GM21390 (cell line): ENCODE data around the gene FICD.

ENCODE experiments used
- ATAC-seq: cut with Tn5 transposase; IDR thresholded peaks from one replicate; pipeline ENCODE4 v1.9.1; 2021; ENCODE audit not compliant: unreplicated experiment

Gene FICD

DNA sequence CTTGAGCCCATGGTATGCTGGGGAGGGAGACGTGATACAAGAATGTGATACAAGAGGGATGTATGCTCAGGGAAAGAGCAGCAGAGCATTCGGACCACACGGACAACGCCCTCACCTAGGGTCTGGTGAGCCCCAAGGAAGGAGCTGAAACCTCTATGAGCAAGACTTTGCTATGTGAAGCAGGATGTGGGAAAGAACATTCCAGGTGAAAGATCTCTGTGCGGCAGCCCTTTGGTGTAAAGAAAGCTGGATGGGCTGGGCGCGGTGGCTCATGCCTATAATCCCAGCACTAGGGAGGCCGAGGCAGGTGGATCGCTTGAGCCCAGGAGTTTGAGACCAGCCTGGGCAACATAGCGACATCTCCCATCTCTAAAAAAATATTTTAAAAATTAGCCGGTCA is 16.9 kb upstream of the FICD start:
- ATAC-seq, result no peak

DNA sequence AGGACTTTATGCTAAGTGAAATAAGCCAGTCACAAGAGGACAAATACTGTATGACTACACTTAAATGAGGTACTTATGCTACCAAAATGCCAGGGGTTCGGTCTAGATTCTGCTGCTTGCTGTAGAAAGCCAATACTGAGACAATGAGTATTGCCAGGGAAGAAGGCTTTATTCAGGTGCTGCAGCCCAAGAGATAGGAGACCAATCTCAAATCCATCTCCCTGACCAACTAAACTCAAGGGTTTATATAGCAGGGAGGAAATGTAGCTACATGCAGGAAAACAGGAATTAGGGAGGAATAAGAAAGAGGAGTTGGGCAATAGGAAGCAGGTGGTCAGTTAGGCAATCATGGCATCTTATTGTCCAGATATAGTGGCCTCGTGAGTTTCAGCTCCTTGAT is 12.2 kb upstream of the FICD start:
- ATAC-seq, result no peak

DNA sequence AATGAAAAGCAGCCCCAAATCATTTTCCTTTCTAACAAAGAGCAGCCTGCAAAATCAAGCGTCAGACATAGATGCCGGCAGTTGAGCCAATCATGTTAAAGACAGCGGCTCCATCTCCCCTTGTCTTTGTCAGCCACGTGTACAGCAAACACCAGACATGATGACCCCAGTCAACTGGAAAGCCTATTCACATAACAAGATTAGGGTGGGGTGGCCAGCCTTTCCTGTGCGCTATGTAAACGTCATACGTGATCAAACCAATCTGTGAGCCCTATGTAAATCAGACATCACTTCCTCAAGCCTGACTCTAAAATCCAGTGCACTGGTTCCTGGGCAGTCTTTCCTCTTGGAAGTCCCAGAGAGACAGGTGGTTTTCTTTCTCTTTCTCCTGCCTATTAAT is 9.9 kb upstream of the FICD start:
- no peak for ATAC-seq

DNA sequence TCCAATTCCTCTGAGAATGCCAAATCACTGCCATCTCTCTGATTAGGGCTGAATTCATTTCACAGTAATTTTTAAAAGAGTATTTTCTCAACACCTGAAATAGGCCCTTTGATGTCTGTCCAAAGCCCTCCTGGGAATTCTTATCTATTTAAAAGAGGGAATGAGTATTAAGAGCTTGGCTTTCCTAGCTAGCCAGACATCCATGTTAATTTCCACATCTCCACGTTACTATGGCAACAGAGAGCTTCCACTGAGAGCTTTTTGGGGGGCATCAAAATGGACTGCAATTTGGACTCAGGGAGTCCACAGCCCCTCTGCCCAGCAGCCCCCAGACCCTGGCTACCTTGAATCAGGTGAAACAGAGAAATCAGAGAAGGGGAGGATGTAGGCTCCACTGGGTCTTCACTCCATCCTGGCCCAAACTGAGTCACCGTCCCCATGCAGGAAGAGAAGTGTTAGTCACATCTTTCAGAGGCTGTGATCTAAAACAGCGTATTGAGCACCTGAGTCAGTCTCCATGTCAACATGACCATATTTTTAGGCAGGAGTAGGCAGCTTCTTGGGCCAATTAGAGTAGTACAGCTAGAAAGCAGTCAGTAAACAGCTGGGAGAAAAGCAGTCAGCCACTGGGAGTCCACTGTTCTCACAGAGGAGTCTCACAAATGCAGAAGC is 7.0 kb upstream of the FICD start:
- no peak for ATAC-seq

DNA sequence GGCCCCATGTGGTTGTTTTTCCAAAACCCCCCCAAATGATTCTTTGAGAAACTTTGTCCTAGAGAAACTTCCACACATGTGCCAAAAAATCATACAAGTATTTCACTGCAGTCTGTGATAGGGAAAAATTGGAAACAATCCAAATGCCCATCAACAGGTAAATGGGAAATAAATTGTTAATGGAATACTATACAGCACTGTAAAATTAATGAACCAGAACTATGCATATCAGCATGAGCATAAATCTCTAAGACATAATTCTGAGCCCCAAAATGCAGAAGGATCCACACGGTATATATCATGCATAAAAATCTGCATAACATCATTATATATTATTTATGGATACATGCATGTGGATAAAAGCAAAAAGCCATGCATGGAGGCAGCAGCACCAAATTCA is 5.3 kb upstream of the FICD start:
- no peak for ATAC-seq

DNA sequence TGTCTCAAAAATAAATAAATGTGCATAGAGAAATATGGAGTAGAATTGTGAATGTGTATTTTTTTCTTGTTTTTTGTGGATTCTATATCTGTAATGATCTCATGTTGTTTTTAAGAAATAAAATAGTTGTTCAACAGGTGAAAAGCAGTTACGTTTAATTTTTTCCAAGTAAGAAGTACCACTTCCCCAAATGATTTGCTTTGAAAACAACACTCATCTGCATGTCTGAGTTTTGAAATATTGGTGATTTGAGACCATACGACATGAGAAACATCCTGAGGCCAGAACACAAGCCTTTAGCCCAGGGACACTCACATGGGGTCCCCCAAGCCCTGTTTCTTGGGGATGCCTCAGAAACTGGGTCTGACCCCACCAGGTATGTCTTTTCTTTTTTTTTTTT is 4.2 kb upstream of the FICD start:
- no peak for ATAC-seq

DNA sequence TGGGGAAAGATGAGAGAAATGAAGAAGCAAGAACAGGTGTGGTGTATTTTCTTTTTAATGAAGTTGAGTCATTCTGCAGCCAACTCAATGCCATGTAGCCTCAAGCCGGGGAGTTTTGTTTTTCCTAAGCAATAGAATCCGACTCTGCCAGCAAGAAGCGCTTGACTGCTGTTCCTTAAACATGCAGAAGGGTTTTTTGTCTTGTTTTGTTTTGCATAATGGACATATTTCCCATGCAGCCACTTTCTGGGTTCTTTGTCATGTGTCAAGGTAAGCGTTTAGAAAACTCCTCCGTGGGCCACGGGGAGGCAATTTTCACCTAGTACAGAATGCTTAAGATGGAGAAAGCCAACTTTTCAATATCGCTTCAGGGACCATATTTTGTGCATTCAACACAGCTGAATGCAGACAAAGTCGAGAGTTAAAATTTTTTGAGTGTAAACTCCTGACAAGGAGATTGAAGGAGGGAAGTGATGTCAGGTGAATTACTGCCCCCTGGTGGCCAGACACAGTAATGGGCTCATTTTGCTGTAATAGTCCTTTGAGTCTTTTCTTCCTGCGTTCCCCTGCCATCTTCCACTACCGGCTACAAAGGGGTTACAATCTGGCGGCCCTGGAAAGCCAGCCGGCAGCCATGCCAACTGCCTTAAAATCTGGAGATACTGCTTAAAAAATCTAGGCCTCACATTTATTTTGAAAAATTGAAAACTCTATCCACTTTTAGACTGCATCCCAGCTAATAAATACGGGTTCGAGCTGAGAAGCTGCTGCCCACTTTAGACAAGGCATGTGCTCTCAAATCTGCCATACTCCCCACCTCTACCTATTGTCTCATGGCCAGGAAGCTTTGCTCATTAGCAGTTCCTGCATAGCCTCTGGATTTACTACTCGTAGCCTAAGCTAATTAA is 3.2 kb upstream of the FICD start:
- ATAC-seq, result peak; percentile 20

DNA sequence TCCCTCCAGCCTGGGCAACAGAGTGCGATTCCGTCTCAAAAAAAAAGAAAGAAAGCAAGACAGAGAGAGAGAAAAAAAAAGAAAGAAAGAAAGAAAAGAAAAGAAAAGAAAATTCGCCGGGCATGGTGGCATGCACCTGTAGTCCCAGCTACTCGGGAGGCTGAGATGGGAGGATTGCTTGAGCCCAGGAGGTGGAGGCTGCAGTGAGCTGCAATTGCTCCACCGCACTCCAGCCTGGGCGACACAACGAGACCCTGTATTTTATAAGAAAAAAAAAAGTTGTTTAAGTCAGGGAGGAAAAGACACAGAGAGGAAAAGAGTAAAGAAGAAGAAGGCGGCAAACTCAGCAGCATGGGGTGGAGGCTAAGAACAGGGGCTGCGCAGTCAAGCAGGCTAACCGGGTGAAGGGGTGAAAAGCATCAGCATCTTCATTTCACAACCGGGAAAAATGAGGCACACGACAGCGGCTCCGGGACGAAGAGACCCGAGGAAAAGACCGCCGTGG is 557 bp upstream of the FICD start:
- peak; percentile 3 for ATAC-seq

DNA sequence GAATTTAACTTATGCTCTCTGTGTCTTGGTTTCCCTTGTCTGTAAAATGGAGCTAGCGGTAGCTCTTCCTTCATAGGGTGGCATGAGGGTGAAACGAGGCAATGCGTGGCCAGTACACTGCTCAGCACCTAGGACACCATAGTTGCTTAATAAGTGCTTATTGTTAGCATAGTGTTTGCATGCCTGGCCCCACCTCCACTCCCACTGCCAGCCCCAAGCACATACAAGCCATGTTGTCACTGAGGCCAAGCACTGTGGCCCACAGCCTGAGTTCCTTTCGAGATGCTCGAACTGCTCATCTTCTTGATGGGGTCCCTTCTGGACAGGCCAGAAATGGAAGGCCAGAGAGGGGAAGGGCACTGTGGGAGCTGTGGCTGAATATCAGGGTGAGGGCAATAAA is 839 bp downstream of the FICD start:
- no peak for ATAC-seq

DNA sequence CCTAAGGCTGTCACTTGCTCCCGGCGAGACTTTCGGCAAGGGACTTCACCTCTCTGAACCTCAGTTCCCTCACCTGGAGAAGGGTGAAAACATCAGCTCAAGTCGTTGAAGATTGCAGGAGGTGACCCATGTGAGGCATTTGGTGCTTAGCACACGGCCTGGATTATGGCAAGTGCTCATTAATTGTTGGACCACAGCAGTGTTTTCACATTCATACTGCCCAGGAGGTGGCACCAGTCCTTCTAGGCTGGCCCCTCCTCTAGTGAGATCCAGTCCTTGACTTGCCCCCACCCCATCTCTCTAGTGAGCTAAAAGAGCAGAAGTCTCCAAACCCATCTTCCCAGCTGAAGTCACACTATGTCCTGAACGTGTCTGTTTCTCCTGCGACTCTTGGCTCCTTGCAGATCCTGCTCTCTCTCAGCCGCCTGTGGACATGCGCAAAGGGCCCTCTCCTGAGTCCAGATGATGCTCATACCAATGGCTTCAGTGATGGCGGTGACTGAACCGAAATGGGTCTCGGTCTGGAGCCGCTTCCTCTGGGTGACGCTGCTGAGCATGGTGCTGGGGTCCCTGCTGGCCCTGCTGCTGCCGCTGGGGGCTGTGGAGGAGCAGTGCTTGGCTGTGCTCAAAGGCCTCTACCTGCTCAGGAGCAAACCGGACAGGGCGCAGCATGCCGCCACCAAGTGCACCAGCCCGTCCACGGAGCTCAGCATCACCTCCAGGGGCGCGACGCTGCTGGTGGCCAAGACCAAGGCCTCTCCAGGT is 1.6 kb downstream of the FICD start:
- ATAC-seq, result no peak

DNA sequence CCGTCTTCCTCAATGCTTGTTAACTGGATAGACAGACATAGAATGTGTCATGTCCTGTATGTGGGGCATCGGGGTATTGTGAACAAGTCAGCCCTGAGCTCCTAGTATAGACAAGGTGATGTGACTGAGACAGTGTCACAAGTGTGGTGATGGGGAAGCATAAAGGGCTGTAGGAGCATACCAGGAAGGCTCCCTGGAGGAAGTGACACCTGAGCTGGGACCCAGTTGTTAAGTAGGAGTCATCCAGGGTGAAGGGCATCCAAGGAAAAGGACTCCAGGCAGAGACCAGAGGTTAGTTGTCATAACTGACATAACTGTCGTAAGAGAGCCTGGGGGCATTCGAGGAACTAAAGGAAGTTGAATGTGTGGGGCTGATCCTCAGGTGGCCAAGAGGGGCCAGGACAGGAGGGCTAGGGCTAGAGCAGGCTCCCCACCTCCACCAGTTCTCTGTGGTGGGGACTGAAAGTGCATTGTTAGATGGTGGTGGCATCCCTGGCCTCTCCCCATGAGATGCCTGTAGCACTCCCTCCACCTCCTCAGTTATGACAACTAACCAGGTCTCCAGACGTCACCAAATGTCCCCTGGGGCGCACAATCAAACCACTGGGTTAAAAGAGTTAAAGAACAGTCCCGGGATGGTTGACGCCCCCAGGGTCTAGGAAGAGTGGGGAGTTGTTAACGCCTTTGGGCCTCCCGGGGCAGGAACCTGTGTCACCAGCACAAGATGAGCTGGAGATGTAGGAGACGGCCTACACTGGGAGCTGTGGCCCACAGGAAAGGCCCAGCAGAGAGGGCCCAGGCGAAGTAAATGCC is 2.4 kb downstream of the FICD start:
- ATAC-seq, result no peak

DNA sequence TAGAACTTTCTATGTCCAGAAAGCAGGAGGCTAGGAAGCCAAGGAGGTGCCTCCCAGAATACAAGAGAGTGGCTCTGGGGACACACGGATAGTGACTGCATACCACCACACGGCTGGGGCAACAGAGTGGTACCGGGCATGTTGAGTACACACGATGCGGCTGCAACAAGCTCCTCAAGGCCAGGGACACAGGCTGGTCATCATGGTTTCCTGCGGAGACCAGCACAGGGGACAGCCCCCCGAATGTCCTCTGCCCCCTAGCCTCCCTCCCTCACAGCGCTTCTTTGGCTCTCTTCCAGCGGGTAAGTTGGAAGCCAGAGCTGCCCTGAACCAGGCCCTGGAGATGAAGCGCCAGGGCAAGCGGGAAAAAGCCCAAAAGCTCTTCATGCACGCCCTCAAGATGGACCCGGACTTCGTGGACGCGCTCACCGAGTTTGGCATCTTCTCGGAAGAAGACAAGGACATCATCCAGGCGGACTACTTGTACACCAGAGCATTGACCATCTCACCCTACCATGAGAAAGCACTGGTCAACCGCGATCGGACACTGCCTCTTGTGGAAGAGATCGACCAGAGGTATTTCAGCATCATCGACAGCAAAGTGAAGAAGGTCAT is 3.1 kb downstream of the FICD start:
- no peak for ATAC-seq

DNA sequence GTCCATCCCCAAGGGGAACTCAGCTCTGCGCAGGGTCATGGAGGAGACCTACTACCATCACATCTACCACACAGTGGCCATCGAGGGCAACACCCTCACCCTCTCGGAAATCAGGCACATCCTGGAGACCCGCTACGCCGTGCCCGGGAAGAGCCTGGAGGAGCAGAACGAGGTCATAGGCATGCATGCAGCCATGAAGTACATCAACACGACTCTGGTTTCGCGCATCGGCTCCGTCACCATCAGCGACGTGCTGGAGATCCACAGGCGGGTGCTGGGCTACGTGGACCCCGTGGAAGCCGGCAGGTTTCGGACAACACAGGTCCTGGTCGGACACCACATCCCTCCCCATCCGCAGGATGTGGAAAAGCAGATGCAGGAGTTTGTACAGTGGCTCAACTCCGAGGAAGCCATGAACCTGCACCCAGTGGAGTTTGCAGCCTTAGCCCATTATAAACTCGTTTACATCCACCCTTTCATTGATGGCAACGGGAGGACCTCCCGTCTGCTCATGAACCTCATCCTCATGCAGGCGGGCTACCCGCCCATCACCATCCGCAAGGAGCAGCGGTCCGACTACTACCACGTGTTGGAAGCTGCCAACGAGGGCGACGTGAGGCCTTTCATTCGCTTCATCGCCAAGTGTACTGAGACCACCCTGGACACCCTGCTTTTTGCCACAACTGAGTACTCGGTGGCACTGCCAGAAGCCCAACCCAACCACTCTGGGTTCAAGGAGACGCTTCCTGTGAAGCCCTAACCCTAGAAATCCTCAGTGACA is 3.8 kb downstream of the FICD start:
- ATAC-seq, result no peak

DNA sequence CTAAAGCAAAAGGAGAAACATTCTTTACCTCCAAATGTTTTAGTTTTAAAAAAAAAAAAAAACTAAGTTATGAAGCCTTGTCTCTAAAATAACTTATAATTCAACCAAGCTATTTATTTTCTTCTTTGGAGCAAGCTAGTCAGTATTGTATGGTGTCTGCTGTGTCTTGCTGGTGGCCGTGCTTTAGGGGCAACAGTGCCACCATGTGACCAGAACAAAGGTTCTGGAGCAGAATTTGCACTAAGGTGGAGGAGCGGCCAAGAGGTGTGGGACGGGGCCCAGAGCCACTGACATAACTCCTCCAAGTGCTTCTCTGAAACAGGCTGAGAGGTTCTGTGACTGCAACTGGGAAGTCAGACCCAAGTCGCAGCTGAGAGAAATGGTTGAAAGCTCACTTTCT is 4.5 kb downstream of the FICD start:
- ATAC-seq, result no peak

DNA sequence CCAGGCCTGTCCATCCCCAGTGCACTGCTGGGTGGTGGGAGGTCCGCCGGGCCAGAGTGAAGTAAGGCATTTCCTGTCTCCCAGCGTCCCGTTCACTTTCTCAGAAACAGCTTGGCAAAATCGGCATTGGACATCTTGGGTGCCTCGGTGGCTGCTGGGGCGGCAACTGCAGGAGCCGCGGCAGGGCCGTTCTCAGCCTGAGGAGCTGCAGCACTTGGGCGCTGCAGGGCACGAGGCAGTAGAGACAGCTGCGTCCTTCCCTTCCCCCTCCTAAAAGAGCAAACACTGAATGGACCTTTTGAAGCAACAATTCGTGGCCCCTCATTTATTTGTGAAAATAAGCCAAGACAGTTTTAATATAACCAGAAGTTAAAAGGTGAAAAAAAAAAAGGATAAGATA is 8.3 kb downstream of the FICD start:
- ATAC-seq, result no peak

DNA sequence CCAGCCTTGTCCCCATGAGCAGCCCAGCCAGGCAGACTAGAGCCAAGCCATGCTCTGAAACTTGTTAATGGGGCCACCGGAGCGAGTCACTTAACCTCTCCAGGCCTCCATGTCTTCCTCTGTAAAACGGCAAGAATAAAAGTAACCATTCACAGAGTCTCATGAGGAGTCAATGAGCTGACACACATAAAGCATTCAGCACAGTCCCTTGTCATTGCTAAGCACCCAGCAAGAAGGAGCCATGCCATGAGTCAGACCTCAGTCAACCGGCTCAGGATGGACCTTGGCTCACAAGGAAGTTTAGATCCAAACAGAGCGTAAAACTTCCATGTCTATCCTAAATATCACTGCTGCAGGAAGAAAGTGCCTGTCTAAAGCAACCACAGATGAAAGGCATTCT is 10.6 kb downstream of the FICD start:
- no peak for ATAC-seq

DNA sequence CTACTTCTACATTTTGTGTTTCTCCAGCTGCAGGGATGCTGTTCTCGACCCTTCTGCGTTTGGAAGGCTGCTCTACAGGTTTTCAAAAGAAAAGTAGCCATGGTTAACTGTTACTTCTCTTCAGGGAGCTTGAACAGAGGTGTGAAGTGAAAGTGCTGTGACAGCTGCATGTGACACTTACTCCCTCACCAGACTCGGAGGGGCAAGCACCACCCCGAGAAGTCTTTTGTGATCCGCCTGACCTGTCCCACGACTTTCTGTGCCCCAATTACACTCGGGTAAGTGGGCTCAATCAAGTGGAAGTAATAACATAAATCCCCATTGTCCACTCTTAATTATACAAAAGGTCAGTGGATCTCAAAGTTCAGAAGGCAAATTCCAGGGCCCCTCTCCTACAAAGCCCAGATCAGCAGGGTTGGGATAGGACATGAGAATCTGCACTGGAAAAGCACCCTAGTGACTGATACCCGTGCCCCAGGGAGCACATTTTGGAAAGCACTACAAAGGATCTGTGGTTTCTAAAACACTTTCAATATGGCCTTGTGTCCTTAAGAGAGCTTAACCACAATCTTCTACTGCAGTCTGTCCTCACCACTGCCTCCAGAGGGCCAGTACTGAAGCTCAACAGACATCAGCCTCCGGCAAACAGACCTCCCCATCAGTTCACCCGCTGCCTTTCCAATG is 11.5 kb downstream of the FICD start:
- ATAC-seq, result no peak

DNA sequence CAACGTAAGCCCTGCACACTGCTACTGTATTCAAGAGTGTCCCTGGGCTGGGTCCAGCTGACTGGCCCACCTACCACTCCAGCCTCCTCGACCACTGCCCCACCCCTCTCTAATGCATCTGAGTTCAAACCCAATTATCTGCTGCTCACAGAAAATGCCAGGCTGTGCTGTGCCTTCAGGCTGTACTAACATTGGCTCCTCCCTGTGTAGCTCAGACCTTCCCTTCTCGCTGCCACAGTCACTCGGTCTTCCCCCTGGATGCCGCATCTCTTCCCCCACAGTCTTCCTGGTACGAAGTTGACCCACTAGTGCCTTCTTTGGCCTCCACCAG is 12.1 kb downstream of the FICD start:
- ATAC-seq, result no peak

DNA sequence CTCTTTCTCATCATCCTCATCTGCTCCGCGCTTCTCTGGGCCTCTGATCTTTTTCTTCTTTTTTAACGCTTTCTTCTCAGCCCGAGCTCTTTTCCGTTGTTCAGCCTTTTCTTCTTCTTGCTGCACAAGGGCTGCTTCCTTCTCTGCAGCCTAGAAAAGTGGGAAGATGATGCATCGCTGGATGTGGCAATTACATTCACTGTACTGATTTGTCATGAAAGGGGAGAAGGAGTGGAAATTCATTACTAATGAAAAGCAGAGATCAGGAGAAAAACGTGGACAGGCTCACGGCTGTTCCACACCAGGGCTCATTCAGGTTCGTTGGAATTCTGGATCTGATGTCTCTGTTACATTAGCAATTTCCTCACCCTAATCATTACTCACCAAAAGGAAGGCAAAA is 15.1 kb downstream of the FICD start:
- ATAC-seq, result no peak
